DOHH2 (cell line): ENCODE data around the gene CCDC15.

ENCODE experiments used
- H3F3A ChIP-seq: fragments of 200-600 bp; sonication (generic), shearing (Covaris generic); 2 replicates; pipeline ENCODE4 v1.6.0; 2016; ENCODE audit warnings: antibody characterized with exemption, mild to moderate bottlenecking; ENCODE audit not compliant: control insufficient read depth, insufficient read depth
- H3K27ac ChIP-seq: fragments of 200-600 bp; sonication (generic); 2 replicates; pipeline ENCODE4 v1.5.1; 2014; ENCODE audit warnings: low read depth, mild to moderate bottlenecking, low read length, moderate library complexity
- H3K27me3 ChIP-seq: fragments of 200-600 bp; sonication (generic); 2 replicates; pipeline ENCODE4 v1.6.1; 2014; ENCODE audit warnings: mild to moderate bottlenecking, low read length, mixed read lengths; ENCODE audit not compliant: control insufficient read depth
- H3K36me3 ChIP-seq: fragments of 200-600 bp; sonication (generic); 2 replicates; pipeline ENCODE4 v1.6.1; 2014; ENCODE audit warnings: mild to moderate bottlenecking, low read length, moderate library complexity, mixed read lengths; ENCODE audit not compliant: control insufficient read depth
- H3K4me1 ChIP-seq: fragments of 200-600 bp; sonication (generic); 2 replicates; pipeline ENCODE4 v1.6.1; 2014; ENCODE audit warnings: mild to moderate bottlenecking, low read length, mixed read lengths; ENCODE audit not compliant: control insufficient read depth
- H3K4me2 ChIP-seq: fragments of 200-600 bp; sonication (generic); 2 replicates; pipeline ENCODE4 v1.6.0; 2014; ENCODE audit warnings: mild to moderate bottlenecking, low read length, moderate library complexity
- H3K4me3 ChIP-seq: fragments of 200-600 bp; sonication (generic); 2 replicates; pipeline ENCODE4 v1.5.1; 2014; ENCODE audit warnings: mild to moderate bottlenecking, low read length, mixed read lengths
- H3K79me2 ChIP-seq: fragments of 200-600 bp; sonication (generic); 2 replicates; pipeline ENCODE4 v1.6.1; 2014; ENCODE audit warnings: mild to moderate bottlenecking, low read length, mixed read lengths; ENCODE audit not compliant: control insufficient read depth
- H3K9me2 ChIP-seq: fragments of 200-600 bp; sonication (generic); replicated peaks from 2 replicates; pipeline ENCODE4 v1.6.1; 2014; ENCODE audit warnings: mild to moderate bottlenecking, low read length, mixed read lengths; ENCODE audit not compliant: control insufficient read depth
- H3K9me3 ChIP-seq: fragments of 200-600 bp; sonication (generic); 2 replicates; pipeline ENCODE4 v1.6.1; 2014; ENCODE audit warnings: antibody characterized with exemption, low read length, mixed read lengths; ENCODE audit not compliant: control insufficient read depth, insufficient read depth
- H4K20me1 ChIP-seq: fragments of 200-600 bp; sonication (generic); 2 replicates; pipeline ENCODE4 v1.6.0; 2014; ENCODE audit warnings: low read depth, mild to moderate bottlenecking, antibody characterized with exemption, low read length, moderate library complexity; ENCODE audit not compliant: control insufficient read depth, insufficient read depth
- CTCF ChIP-seq: fragments of 200-600 bp; sonication (generic); IDR thresholded peaks from one replicate; pipeline ENCODE4 v1.5.1; 2014; ENCODE audit warnings: antibody characterized with exemption, mild to moderate bottlenecking, low read depth, low read length; ENCODE audit not compliant: poor library complexity, severe bottlenecking
- EZH2phosphoT487 ChIP-seq: fragments of 200-600 bp; sonication (generic); IDR thresholded peaks from 2 replicates; pipeline ENCODE4 v1.6.1; 2017; ENCODE audit warnings: borderline replicate concordance, mild to moderate bottlenecking, antibody characterized with exemption, low read length, moderate library complexity, mixed read lengths

The CCDC15 gene

GRCh38 chr11:124917115-124917637 is 36.8 kb upstream of the CCDC15 start:
- no peaks in the 10 kb centered on the region for H3K79me2 ChIP-seq
- no peaks in the 10 kb centered on the region for H3F3A ChIP-seq
- H3K4me2 ChIP-seq, result no peak overlapping the region
- H3K4me3 ChIP-seq, result no peak overlapping the region
- no peaks in the 10 kb centered on the region for H3K9me2 ChIP-seq
- TF ChIP-seq EZH2phosphoT487 (no peak), CTCF (no peak)
- H3K36me3 ChIP-seq, result no peaks in the 10 kb centered on the region
- no peaks in the 10 kb centered on the region for H4K20me1 ChIP-seq
- H3K27me3 ChIP-seq, result peaks cover 3% of the 10 kb centered on the region; the same call in 1 of the 2 replicates
- no peaks in the 10 kb centered on the region for H3K4me1 ChIP-seq
- no peaks in the 10 kb centered on the region for H3K9me3 ChIP-seq
- H3K27ac ChIP-seq, result no peak overlapping the region

GRCh38 chr11:124918950-124919349 is 35.1 kb upstream of the CCDC15 start, which contains the start of gene HEPN1:
HEPN1 (plus strand) TSS chr11:124919250.
- TF ChIP-seq CTCF (no peak), EZH2phosphoT487 (no peak)
- Histone ChIP-seq H3K4me3 (no peak within 1 kb of the TSS), H3K36me3 (no peaks in the 10 kb centered on the region), H3K9me3 (no peaks in the 10 kb centered on the region), H3K9me2 (no peaks in the 10 kb centered on the region), H3K27ac (no peak within 1 kb of the TSS), H3K4me2 (no peak within 1 kb of the TSS), H3K79me2 (no peaks in the 10 kb centered on the region), H4K20me1 (no peaks in the 10 kb centered on the region), H3F3A (no peaks in the 10 kb centered on the region), H3K27me3 (peaks cover 3% of the 10 kb centered on the region; the same call in 1 of the 2 replicates), H3K4me1 (no peaks in the 10 kb centered on the region)

- no peak overlapping the region for H3K27ac ChIP-seq
- no peak overlapping the region for H3K4me2 ChIP-seq
- no peaks in the 10 kb centered on the region for H3K36me3 ChIP-seq
- H3K4me1 ChIP-seq, result no peaks in the 10 kb centered on the region
- no peaks in the 10 kb centered on the region for H3K9me3 ChIP-seq
- no peaks in the 10 kb centered on the region for H3K79me2 ChIP-seq
- no peaks in the 10 kb centered on the region for H4K20me1 ChIP-seq
- no peaks in the 10 kb centered on the region for H3K9me2 ChIP-seq
- no peak for TF ChIP-seq EZH2phosphoT487
- no peak for TF ChIP-seq CTCF
- no peak overlapping the region for H3K4me3 ChIP-seq
- peaks cover 3% of the 10 kb centered on the region; the same call in 1 of the 2 replicates for H3K27me3 ChIP-seq
- no peaks in the 10 kb centered on the region for H3F3A ChIP-seq
Observed at GRCh38 chr11:124919898-124920297, 34.1 kb upstream of the CCDC15 start.
